ENCODE measurements around the gene LCA5L.

Gene LCA5L

DNA sequence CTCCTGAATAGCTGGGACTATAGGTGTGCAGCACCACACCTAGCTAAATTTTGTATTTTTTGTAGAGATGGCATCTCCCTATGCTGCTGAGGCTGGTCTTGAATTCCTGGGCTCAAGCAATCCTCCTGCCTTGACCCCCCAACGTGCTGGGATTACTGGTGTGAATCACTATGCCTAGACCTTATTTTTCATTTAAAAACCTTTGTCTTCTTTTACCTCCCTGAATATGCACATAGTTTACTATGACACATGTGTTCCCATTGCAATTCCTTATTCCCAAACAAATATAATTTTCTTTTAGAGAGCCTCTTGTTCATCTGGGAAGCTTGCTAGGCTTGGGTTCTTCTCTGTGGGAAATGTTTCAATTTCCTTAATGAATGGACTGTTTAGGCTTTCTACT is 23.0 kb upstream of the LCA5L start:
- H3K4me1 ChIP-seq (ENCODE audit: control insufficient read depth, low read depth, low read length), result no peaks in the 10 kb centered on the region

DNA sequence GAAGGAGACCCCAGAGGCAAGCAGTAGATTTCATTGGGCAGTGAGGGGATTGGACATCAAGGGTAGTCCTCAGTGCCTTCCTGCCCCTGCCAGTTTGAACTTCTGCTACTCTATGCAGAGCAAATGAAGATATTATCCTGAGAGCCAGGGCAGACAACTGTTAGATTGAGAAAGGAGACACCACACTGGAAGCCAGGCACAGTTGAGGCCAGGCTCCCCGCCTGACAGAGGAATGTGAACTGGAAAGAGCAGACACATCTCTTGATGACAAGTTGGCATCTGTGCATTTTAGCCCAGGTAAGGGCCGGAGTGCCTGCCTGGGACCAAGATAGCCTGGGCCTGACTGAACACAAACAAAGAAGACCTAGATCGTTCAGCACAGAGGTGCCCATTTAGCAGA is 22.2 kb upstream of the LCA5L start:
- no peak overlapping the region for H2BK5ac ChIP-seq (ENCODE audit: low read length)
- H2BK120ac ChIP-seq (ENCODE audit: low read depth, low read length), result no peak overlapping the region
- no peaks in the 10 kb centered on the region for H3K79me1 ChIP-seq (ENCODE audit: low read length)
- no peaks in the 10 kb centered on the region for H3K4me1 ChIP-seq (ENCODE audit: control insufficient read depth, low read depth, low read length)
- no peaks in the 10 kb centered on the region for H3K79me2 ChIP-seq (ENCODE audit: control insufficient read depth, insufficient read depth, low read length)
- H3K4ac ChIP-seq (ENCODE audit: low read depth, low read length), result no peak overlapping the region
- no CpG with 5 or more reads among the region's 3 CpGs for WGBS (ENCODE audit: extremely low coverage, insufficient coverage, low lambda C conversion rate)
- H4K5ac ChIP-seq (ENCODE audit: low read length), result no peak overlapping the region
- no peak overlapping the region for H3K9ac ChIP-seq (ENCODE audit: low read length)
- no peak overlapping the region for H4K8ac ChIP-seq (ENCODE audit: low read depth, low read length)
- H2AK5ac ChIP-seq (ENCODE audit: low read length), result no peak overlapping the region
- no peaks in the 10 kb centered on the region for H3K27me3 ChIP-seq (ENCODE audit: insufficient read depth, low read length, poor library complexity)
- DNase-seq, result no peak
- H3K56ac ChIP-seq (ENCODE audit: low read length), result no peak overlapping the region
- no peak overlapping the region for H2BK15ac ChIP-seq (replicated peaks; ENCODE audit: low read depth)
- no peak overlapping the region for H3K4me2 ChIP-seq (ENCODE audit: low read length)
- H3K4me3 ChIP-seq (ENCODE audit: low read length), result no peak overlapping the region
- H3K18ac ChIP-seq (ENCODE audit: low read length), result no peak overlapping the region
- H3K23ac ChIP-seq (ENCODE audit: low read length), result no peak overlapping the region
- no peaks in the 10 kb centered on the region for H3K36me3 ChIP-seq (ENCODE audit: control insufficient read depth, insufficient read depth, low read length)
- no peak overlapping the region for H3K27ac ChIP-seq (ENCODE audit: low read depth, low read length)

More for the DNA sequence above, 23.0 kb upstream of the LCA5L start:
- Histone ChIP-seq H3K79me2 (ENCODE audit: control insufficient read depth, insufficient read depth, low read length) (no peaks in the 10 kb centered on the region), H3K18ac (ENCODE audit: low read length) (no peak overlapping the region), H3K9ac (ENCODE audit: low read length) (no peak overlapping the region), H4K8ac (ENCODE audit: low read depth, low read length) (no peak overlapping the region), H2BK5ac (ENCODE audit: low read length) (no peak overlapping the region), H2BK15ac (replicated peaks; ENCODE audit: low read depth) (no peak overlapping the region), H3K56ac (ENCODE audit: low read length) (no peak overlapping the region), H3K4ac (ENCODE audit: low read depth, low read length) (no peak overlapping the region), H4K5ac (ENCODE audit: low read length) (no peak overlapping the region), H3K4me3 (ENCODE audit: low read length) (no peak overlapping the region), H3K27ac (ENCODE audit: low read depth, low read length) (no peak overlapping the region), H3K27me3 (ENCODE audit: insufficient read depth, low read length, poor library complexity) (no peaks in the 10 kb centered on the region), H3K4me2 (ENCODE audit: low read length) (no peak overlapping the region), H2BK120ac (ENCODE audit: low read depth, low read length) (no peak overlapping the region), H3K23ac (ENCODE audit: low read length) (no peak overlapping the region), H3K36me3 (ENCODE audit: control insufficient read depth, insufficient read depth, low read length) (no peaks in the 10 kb centered on the region), H2AK5ac (ENCODE audit: low read length) (no peak overlapping the region), H3K79me1 (ENCODE audit: low read length) (no peaks in the 10 kb centered on the region)
- no CpG with 5 or more reads among the region's 1 CpG for WGBS (ENCODE audit: extremely low coverage, insufficient coverage, low lambda C conversion rate)
- DNase-seq, result no peak

DNA sequence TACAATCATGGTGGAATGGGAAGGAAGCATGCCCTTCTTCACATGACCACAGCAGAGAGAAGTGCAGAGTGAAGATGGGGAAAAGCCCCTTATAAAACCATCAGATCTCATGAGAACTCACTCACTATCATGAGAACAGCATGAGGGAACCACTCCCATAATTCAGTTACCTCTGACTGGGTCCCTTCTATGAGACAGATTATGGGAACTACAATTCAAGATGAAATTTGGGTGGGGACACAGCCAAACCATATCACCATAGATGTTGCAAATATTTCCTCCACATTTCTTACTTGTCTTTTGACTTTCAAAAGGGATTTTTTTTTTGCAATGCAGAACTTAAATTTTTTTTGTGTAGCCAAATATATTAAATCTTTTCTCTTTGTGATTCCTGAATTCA is 21.0 kb upstream of the LCA5L start:
- H2BK120ac ChIP-seq (ENCODE audit: low read depth, low read length), result no peak overlapping the region
- H3K18ac ChIP-seq (ENCODE audit: low read length), result no peak overlapping the region
- no peak overlapping the region for H3K4ac ChIP-seq (ENCODE audit: low read depth, low read length)
- H2BK15ac ChIP-seq (replicated peaks; ENCODE audit: low read depth), result no peak overlapping the region
- H3K56ac ChIP-seq (ENCODE audit: low read length), result no peak overlapping the region
- no peak overlapping the region for H3K4me2 ChIP-seq (ENCODE audit: low read length)
- no peaks in the 10 kb centered on the region for H3K79me2 ChIP-seq (ENCODE audit: control insufficient read depth, insufficient read depth, low read length)
- no peak overlapping the region for H2BK5ac ChIP-seq (ENCODE audit: low read length)
- no peak overlapping the region for H4K5ac ChIP-seq (ENCODE audit: low read length)
- H3K4me3 ChIP-seq (ENCODE audit: low read length), result no peak overlapping the region
- H3K9ac ChIP-seq (ENCODE audit: low read length), result no peak overlapping the region
- no peak overlapping the region for H4K8ac ChIP-seq (ENCODE audit: low read depth, low read length)
- no peak overlapping the region for H3K27ac ChIP-seq (ENCODE audit: low read depth, low read length)
- no peaks in the 10 kb centered on the region for H3K36me3 ChIP-seq (ENCODE audit: control insufficient read depth, insufficient read depth, low read length)
- H2AK5ac ChIP-seq (ENCODE audit: low read length), result no peak overlapping the region
- no peaks in the 10 kb centered on the region for H3K79me1 ChIP-seq (ENCODE audit: low read length)
- DNase-seq, result no peak
- no peaks in the 10 kb centered on the region for H3K4me1 ChIP-seq (ENCODE audit: control insufficient read depth, low read depth, low read length)
- H3K27me3 ChIP-seq (ENCODE audit: insufficient read depth, low read length, poor library complexity), result no peaks in the 10 kb centered on the region
- H3K23ac ChIP-seq (ENCODE audit: low read length), result no peak overlapping the region

DNA sequence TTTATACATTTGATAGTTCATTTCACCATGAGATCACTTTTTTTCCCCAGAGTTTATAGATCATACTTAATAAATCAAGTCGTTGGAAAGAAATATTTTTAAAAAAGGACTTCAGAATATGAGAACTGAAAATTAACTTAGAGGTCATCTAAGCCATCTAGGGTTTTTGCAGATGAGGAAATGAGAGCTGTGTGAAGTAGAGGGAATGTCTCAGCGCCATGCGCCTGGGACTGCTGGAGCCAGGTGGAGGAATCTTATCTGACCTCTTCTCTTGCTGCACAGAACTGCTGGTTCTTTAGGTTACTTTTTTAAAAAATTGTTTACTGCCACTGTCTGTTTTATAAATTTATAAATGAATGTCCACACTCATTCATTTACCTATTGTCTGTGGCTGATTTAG is 17.7 kb upstream of the LCA5L start:
- H4K8ac ChIP-seq (ENCODE audit: low read depth, low read length), result no peak overlapping the region
- no peak overlapping the region for H3K4me2 ChIP-seq (ENCODE audit: low read length)
- H3K27ac ChIP-seq (ENCODE audit: low read depth, low read length), result no peak overlapping the region
- no peak overlapping the region for H3K56ac ChIP-seq (ENCODE audit: low read length)
- H4K5ac ChIP-seq (ENCODE audit: low read length), result no peak overlapping the region
- no peaks in the 10 kb centered on the region for H3K79me2 ChIP-seq (ENCODE audit: control insufficient read depth, insufficient read depth, low read length)
- DNase-seq, result no peak
- no peak overlapping the region for H3K9ac ChIP-seq (ENCODE audit: low read length)
- H2AK5ac ChIP-seq (ENCODE audit: low read length), result no peak overlapping the region
- no peak overlapping the region for H3K23ac ChIP-seq (ENCODE audit: low read length)
- no peak overlapping the region for H2BK15ac ChIP-seq (replicated peaks; ENCODE audit: low read depth)
- H2BK5ac ChIP-seq (ENCODE audit: low read length), result no peak overlapping the region
- H3K4me3 ChIP-seq (ENCODE audit: low read length), result no peak overlapping the region
- WGBS (ENCODE audit: extremely low coverage, insufficient coverage, low lambda C conversion rate), result no CpG with 5 or more reads among the region's 3 CpGs
- no peak overlapping the region for H3K4ac ChIP-seq (ENCODE audit: low read depth, low read length)
- H2BK120ac ChIP-seq (ENCODE audit: low read depth, low read length), result no peak overlapping the region
- no peaks in the 10 kb centered on the region for H3K36me3 ChIP-seq (ENCODE audit: control insufficient read depth, insufficient read depth, low read length)
- no peak overlapping the region for H3K18ac ChIP-seq (ENCODE audit: low read length)
- H3K4me1 ChIP-seq (ENCODE audit: control insufficient read depth, low read depth, low read length), result no peaks in the 10 kb centered on the region
- H3K79me1 ChIP-seq (ENCODE audit: low read length), result no peaks in the 10 kb centered on the region
- no peaks in the 10 kb centered on the region for H3K27me3 ChIP-seq (ENCODE audit: insufficient read depth, low read length, poor library complexity)

DNA sequence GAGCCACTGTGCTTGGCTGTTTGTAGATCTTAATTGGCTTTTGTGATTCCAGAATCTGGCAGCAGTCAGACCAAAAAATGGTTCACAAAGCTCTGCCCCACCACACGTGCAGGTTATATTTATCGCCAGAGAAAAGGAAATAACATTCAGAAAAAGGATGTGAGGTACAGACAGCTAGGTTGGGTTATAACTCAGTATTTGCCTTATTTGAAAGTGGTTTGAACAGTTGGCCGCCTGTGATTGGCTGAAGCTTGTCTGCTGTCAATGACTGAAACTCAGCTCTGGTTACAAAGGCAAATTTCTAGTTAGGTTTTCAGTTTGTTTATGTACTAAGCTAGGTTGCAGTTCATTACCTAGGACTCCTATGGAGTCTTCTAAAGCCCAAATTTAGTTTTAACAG is 15.8 kb upstream of the LCA5L start:
- Histone ChIP-seq H3K27me3 (ENCODE audit: insufficient read depth, low read length, poor library complexity) (no peaks in the 10 kb centered on the region), H2BK5ac (ENCODE audit: low read length) (no peak overlapping the region), H2BK15ac (replicated peaks; ENCODE audit: low read depth) (no peak overlapping the region), H3K79me2 (ENCODE audit: control insufficient read depth, insufficient read depth, low read length) (no peaks in the 10 kb centered on the region), H3K4me1 (ENCODE audit: control insufficient read depth, low read depth, low read length) (no peaks in the 10 kb centered on the region), H3K4me3 (ENCODE audit: low read length) (no peak overlapping the region), H3K36me3 (ENCODE audit: control insufficient read depth, insufficient read depth, low read length) (no peaks in the 10 kb centered on the region), H3K4ac (ENCODE audit: low read depth, low read length) (no peak overlapping the region), H3K79me1 (ENCODE audit: low read length) (no peaks in the 10 kb centered on the region), H4K5ac (ENCODE audit: low read length) (no peak overlapping the region), H3K56ac (ENCODE audit: low read length) (no peak overlapping the region), H2BK120ac (ENCODE audit: low read depth, low read length) (no peak overlapping the region), H2AK5ac (ENCODE audit: low read length) (no peak overlapping the region), H3K27ac (ENCODE audit: low read depth, low read length) (no peak overlapping the region), H3K23ac (ENCODE audit: low read length) (no peak overlapping the region), H3K9ac (ENCODE audit: low read length) (no peak overlapping the region), H3K4me2 (ENCODE audit: low read length) (no peak overlapping the region), H3K18ac (ENCODE audit: low read length) (no peak overlapping the region), H4K8ac (ENCODE audit: low read depth, low read length) (no peak overlapping the region)
- no peak for DNase-seq
- WGBS (ENCODE audit: extremely low coverage, insufficient coverage, low lambda C conversion rate), result no CpG with 5 or more reads among the region's 3 CpGs

DNA sequence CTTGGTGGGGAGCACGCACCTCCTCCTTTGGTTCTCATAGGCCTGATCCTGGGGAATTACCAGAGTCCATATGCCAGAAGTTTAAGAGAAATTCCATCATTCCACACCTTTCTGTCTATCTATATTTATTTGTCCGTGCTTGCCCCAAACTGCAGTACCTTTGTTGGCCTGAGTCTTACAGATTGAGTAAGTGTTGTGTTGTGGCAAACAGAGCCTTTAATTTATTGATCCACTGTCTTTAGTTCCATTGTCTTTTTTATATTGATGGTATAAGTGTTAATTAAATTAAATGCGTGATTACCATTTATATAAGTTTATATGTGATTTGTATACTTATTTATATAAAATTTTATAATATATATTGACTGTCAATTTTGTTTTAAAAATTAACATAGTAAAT is 11.1 kb upstream of the LCA5L start:
- WGBS (ENCODE audit: extremely low coverage, insufficient coverage, low lambda C conversion rate), result no CpG with 5 or more reads among the region's 3 CpGs
- no peak for DNase-seq
- H3K27ac ChIP-seq (ENCODE audit: low read depth, low read length), result no peak overlapping the region
- H3K4me3 ChIP-seq (ENCODE audit: low read length), result no peak overlapping the region
- H3K36me3 ChIP-seq (ENCODE audit: control insufficient read depth, insufficient read depth, low read length), result no peaks in the 10 kb centered on the region
- H3K23ac ChIP-seq (ENCODE audit: low read length), result no peak overlapping the region
- no peaks in the 10 kb centered on the region for H3K27me3 ChIP-seq (ENCODE audit: insufficient read depth, low read length, poor library complexity)
- no peak overlapping the region for H2BK15ac ChIP-seq (replicated peaks; ENCODE audit: low read depth)
- H2AK5ac ChIP-seq (ENCODE audit: low read length), result no peak overlapping the region
- no peak overlapping the region for H4K8ac ChIP-seq (ENCODE audit: low read depth, low read length)
- no peak overlapping the region for H4K5ac ChIP-seq (ENCODE audit: low read length)
- H3K79me2 ChIP-seq (ENCODE audit: control insufficient read depth, insufficient read depth, low read length), result no peaks in the 10 kb centered on the region
- H3K56ac ChIP-seq (ENCODE audit: low read length), result no peak overlapping the region
- no peak overlapping the region for H2BK5ac ChIP-seq (ENCODE audit: low read length)
- H3K4me1 ChIP-seq (ENCODE audit: control insufficient read depth, low read depth, low read length), result no peaks in the 10 kb centered on the region
- no peak overlapping the region for H2BK120ac ChIP-seq (ENCODE audit: low read depth, low read length)
- no peaks in the 10 kb centered on the region for H3K79me1 ChIP-seq (ENCODE audit: low read length)
- no peak overlapping the region for H3K4ac ChIP-seq (ENCODE audit: low read depth, low read length)
- no peak overlapping the region for H3K9ac ChIP-seq (ENCODE audit: low read length)
- no peak overlapping the region for H3K18ac ChIP-seq (ENCODE audit: low read length)
- no peak overlapping the region for H3K4me2 ChIP-seq (ENCODE audit: low read length)

Data from mesendoderm (in vitro differentiated cells).